ENCODE results near the gene DISP2.

- TF ChIP-seq ELF4 (IDR thresholded peaks at IDR 0.05): no peak
- no peak for TF ChIP-seq BHLHE40 (IDR thresholded peaks at IDR 0.05; ENCODE audit: borderline replicate concordance)
Observed at GRCh38 chr15:40317580-40317979, 40.4 kb upstream of the DISP2 start.
